Frontal cortex (tissue), 4 donors: ENCODE measurements around the gene CEP112. TPM values are rescaled to one million over a fixed set of nuclear protein-coding genes. Genes with fewer than 3 reads are reported as not detected.
"Not testable (repeated sequence)": the region's sequence is repeated elsewhere in the genome, so short reads cannot be mapped to it uniquely, and the experiment has no call there.

ENCODE experiments used
- DNase-seq, 2 donors: peaks; one replicate each; pipeline ENCODE4 v3.0.0; 2012; ENCODE audit warnings: low spot score in 2 of 2
- FAIRE-seq: peaks from 2 replicates; lab custom pipeline; 2012; peaks lifted over from hg19 to GRCh38; lab: Jason Lieb, UNC
- total RNA-seq: library from RNA; depleted of rRNA; stranded (reverse); fragments of >200 nt; gene quantifications from one replicate; pipeline ENCODE4 v1.2.3, GENCODE V29; 2014
- donor health status: control.
- donor health status: control.
- donor health status: control.

CEP112 gene
- total RNA-seq, 1 donor from 2014 or later = 13.5 TPM

DNA sequence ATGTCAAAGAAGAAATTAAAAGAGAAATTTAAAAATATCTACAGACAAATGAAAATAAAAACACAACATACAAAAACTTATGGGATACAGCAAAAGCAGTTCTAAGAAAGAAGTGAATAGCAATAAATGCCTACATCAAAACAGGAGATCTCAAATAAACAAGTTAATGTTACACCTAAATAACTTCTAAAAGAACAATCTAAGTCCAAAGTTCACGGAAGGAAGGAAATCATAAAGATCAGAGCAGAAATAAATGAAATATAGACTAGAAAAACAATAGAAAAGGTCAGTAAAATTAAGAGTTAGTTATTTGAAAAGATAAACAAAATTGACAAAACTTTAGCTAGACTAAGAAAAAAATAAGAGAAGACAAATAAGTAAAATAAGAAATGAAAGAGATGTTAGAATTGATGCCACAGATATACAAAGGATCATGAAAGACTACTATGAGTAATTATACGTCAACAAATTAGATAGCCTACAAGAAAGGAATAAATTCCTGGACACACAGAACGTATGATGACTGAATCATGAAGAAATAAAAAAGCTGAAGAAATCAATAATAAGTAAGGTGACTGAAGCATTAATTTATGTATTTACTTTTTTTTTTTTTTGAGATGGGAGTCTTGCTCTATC, 100.4 kb downstream of the CEP112 start:
- FAIRE-seq (peak; percentile 28), DNase-seq (no peak)

DNA sequence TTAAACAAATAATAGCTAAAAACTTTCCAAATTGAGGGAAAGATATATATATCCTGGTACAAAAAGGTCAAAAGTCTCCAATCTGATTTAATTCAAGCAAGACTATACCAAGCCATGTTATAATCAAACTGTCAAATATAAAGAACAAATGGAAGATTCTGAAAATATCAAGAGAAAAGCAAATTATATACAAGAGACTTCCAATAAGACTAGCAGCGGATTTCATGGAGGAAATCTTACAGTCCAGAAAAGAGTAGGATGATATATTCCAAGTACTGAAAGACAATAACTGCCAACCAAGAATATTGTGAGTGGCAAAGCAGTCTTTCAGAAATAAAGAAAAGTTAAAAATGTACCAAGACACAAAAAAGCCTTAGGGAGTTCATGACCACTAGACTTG, 102.2 kb downstream of the CEP112 start:
- DNase-seq (no peak), FAIRE-seq (no peak)

DNA sequence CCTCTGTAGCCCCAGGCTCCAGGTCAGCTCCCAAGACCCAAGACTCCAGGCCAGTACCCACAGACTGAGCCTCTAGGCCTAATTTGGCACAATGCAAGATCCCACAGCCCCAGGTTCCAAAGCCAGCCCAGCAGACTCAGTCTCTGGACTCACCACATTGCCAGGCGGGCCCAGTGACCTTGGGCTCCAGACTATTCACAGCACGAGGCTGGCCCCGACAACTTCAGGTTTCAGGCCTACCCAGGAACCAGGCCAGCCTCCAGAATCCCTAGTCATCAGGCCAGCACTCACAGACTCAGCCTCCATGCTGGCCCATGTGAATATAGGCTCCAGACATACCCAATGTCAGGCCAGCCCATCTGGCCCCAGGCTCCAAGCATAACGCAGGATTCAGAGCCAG, 103.8 kb downstream of the CEP112 start:
- DNase-seq = no peak
- no peak for FAIRE-seq

DNA sequence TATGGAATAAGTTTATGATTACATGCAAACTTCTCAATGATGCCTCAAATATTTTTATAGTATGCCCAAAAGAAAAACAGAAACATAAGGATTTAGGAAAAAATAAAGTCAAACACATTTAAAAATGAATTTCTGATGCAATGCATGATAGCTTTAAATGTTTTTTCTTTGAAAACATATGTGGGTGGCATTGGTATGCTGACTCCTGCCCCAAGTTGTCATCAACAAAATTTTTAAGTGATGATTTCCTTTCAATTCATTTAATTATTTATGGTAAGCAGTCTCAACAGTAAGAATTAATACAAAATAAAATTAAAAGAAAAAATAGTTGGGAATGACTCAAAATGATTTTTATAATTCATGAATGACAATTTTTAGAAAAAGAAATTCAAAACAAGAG, 104.9 kb downstream of the CEP112 start:
- DNase-seq (no peak), FAIRE-seq (no peak)

DNA sequence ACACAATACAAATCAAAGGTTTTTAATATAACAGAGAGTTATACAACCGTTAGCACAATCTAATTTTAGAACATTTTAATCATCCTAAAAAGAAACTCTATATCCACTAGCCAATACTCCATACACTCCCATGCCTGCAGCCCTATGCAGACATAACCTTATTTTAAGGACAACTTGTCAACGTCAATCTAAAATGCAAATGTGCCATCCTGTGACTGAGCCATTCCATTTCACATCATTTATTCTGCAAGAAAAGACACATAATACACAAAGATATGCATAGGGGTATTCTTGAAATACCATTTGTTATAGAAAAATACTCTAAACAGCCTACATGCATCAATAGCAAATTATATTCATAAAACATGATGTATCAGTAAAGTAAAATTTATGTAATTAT, 106.7 kb downstream of the CEP112 start:
- no peak for DNase-seq
- no peak for FAIRE-seq

DNA sequence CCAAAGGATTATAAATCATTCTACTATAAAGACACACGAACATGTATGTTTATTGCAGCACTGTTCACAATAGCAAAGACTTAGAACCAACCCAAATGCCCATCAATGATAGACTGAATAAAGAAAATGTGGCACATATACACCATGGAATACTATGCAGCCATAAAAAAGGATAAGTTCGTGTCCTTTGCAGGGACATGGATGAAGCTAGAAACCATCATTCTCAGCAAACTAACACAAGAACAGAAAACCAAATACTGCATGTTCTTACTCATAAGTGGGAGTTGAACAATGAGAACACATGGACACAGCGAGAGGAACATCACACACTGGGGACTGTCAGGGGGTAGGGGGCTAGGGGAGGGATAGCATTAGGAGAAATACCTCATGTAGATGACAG, 111.3 kb downstream of the CEP112 start:
- not testable (repeated sequence) for FAIRE-seq

DNA sequence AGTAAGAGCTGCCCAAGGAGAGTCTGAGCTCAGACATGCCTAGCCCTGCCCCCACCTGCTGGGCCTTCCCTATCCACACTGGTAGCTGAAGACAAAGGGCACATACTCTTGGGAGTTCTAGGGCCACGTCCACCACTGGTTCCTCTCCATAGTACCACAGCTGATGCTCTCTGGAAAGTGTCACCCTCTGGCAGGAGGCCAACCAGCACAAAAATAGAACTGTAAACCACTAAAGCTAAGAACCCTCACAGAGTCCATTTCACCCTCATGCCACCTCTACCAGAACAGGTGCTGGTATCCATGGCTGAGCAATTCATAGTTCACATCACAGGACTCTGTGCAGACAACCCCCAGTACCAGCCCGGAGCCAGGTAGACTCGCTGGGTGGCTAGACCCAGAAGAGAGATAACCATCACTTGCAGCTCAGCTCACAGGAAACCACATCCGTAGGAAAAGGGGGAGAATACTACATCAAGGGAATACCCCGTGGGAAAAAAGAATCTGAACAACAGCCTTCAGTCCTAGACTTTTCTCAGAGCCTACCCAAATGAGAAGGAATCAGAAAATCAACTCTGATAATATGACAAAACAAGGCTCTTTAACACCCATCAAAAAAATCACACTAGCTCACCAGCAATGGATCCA, 115.3 kb downstream of the CEP112 start:
- DNase-seq = no peak
- no peak for FAIRE-seq

More for the DNA sequence above, 111.3 kb downstream of the CEP112 start:
- DNase-seq = not testable (repeated sequence)

DNA sequence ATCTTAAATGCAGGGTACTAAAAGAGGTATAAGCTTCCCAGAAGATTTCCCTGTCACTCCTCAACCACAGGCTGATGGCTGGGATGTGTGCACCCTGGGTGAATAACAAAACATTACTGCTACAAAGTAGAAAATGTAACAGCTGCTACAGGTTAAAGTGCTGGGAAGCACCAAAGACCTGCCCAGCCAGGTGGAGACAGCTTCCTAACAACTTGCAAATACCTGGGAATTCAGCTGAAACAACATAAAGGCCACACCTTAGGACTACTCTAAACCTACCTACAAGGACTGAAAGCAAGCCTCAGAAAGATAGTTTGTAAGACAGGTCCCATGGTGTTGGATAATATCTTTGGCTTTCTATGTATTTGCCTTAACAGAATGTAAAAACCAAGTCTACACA, 118.5 kb downstream of the CEP112 start:
- FAIRE-seq (no peak), DNase-seq (no peak)

DNA sequence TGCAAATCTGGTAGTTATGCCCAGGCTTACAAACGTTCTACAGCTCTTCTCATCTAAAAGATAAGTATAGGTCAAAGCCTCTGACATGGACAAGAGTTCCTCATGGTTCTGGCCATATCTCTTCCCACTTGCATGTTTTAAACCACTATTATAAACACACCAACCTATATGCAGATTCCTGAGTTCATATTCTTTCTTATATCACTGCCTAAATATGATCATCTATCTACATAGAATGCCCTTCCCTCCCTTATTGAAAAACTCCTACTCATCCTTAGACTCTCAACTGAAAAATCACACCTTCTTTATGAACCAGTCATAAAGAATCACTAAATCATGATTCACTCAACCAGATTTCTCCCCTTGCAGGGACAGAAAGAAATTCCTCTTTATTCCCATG, 128.2 kb downstream of the CEP112 start:
- FAIRE-seq = no peak

DNA sequence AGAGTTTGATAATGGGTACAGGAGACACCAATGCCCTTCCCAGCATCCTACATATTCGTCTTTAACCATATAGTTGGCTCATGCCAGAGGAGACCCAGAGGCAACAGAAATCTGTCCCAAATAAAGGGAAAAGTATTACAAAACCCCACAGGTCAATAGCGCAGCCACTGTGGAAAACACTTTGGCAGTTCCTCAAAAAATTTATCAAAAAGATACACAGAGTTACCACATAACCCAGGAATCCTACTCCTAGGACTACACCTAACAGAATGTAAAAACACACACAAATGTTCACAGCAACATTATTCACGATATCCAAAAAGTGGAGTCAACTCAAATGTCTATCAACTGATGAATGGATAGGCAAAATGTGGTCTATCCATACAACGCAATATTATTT, 135.8 kb downstream of the CEP112 start:
- FAIRE-seq = no peak
- DNase-seq = no peak

More for the DNA sequence above, 128.2 kb downstream of the CEP112 start:
- DNase-seq = no peak

DNA sequence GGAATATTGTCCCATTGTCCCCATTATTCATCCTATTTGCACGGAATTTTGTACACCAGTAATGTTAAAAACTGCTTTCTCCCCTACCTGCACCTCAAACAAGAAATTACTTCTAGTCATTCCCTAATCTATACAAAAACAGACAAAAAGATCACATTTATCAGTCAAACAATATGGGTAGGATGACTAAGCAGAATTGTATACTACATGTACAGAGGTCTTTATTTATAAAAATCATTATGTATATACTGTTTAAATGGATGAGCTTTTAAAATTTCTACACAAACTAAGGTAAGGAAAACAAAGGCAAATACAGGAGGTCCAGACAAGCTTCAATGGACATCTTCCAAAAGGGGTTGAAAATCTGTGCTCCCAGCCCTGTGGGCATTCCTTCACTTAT, 137.7 kb downstream of the CEP112 start:
- no peak for FAIRE-seq

DNA sequence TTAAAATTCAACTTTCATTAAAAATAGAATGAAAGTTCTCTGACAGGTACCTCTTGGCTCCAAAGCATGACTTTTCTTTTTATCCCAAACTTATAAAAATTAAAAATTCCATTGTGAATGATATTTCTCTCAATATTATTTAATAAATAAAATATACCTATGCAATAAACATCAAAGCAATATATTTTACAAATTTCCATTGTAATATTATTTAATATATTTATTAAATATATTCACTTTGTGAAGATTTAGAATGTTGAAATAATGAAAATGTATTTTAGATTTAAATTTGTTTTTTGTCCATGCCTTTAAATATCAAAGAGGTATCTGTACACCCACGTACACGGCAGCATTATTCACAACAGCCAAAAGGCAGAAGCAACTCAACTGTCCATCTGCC, 147.8 kb downstream of the CEP112 start:
- peak; percentile 87 for FAIRE-seq
- no peak for DNase-seq

More for the DNA sequence above, 137.7 kb downstream of the CEP112 start:
- no peak for DNase-seq

DNA sequence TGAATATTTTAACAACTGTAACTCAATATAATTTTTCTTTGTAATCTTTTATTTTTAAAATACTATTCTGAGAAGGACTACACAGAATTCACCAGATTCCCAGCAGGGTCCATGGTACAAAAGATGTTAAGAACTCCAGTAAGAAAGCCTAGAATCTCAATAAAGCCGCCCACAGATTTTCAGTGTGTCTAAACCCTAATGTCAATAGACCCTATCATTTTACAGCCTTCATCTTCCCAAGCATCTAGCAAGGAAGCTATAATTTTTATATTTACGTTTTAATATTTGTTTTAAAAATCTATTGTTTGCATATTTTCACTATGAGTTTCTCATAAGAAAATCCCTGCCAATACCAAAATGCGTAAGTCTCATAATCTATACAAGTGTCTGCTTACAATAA, 148.5 kb downstream of the CEP112 start:
- FAIRE-seq = no peak

DNA sequence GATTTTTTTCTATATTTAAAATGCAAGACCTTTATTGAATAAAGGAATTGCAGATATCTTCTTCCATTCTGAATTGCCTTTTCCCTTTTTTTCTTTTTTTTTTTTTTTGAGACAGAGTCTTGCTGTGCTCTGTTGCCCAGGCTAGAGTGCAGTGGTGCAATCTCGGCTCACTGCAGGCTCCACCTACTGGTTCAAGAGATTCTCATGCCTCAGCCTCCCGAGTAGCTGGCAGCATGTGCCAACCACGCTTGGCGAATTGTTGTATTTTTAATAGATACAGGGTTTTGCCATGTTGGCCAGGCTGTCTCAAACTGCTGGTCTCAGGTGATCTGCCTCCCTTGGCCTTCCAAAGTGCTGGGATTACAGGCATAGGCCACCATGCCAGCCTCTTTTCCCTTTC, 151.5 kb downstream of the CEP112 start:
- FAIRE-seq (no peak), DNase-seq (no peak)

More for the DNA sequence above, 148.5 kb downstream of the CEP112 start:
- no peak for DNase-seq

DNA sequence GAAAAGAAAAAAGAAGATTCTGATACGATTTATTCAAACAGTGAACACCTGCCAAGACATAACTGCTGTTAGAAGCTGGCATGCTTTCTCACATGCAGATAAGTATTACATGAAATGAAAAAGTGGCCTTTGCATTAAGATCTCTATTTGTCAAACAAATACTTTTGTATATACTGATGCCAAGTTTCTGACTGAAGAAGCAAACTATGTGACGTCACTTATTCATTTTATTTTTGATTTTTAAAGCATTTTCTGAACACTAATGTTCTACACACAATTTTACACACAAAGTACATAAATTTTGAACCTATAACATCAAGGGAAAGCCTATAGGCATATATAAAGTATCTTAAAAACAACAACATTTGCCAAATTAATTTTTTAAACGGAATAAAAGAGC, 153.8 kb downstream of the CEP112 start:
- DNase-seq (no peak), FAIRE-seq (no peak)

DNA sequence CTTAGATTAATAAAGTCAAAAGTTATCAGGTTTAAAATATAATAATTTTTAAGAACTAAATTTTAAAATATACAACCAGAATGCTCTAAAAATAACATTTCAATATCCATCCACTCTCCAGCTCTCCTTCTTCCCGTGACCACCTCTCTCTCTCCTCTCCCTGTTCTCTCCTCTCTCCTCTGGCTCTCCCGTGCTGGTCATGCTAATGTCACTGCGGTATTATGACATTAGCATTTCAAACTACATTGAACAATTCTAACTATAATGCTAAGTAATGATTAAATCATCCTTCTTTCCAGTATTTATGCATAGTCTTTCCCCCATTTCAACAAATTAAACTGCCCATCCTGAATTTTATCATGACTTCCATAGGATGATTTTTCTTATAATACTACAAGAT, 154.7 kb downstream of the CEP112 start:
- FAIRE-seq = no peak

DNA sequence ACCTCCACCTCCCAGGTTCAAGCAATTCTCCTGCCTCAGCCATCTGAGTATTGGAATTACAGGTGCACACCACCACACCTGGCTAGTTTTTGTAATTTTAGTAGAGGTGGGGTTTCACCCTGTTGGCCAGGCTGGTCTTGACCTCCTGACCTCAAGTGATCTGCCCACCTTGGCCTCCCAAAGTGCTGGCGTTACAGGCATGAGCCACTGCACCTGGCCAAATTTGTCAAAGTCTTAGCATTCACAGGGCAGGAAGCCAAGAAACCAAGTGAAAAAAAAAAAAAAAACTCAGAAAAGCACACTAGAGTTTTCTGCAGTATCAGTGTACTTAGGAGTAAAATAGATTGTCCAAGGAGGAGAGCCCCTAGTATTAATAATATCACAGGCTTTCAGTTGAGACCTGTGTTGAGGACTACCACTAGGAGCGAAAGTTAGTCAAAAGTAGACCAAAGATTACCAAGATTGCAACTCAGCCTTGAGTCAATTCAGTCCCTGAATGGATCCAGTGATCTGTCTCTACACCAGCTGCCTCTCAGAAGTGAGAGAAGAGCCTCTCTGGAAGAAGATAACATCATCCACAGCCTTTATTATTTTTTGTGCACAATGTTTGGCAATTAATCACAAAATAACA, 159.7 kb downstream of the CEP112 start:
- DNase-seq = no peak

More for the DNA sequence above, 154.7 kb downstream of the CEP112 start:
- DNase-seq = no peak

DNA sequence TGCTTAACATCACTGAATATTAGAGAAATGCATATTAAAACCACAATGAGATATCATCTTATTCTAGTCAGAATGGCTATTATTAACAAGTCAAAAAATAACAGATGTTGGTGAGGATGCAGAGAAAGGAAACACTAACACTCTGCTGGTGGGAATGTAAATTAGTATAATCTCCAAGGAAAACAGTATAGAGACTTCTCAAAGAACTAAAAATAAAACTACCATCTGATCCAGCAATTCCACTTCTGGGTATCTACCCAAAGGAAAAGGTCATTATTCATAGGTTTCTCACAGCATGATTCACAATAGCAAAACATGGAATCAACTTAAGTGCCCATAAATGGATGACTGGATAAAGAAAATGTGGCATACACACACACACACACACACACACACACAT, 166.4 kb downstream of the CEP112 start:
- DNase-seq (no peak), FAIRE-seq (no peak)

More for the DNA sequence above, 159.7 kb downstream of the CEP112 start:
- FAIRE-seq = no peak

DNA sequence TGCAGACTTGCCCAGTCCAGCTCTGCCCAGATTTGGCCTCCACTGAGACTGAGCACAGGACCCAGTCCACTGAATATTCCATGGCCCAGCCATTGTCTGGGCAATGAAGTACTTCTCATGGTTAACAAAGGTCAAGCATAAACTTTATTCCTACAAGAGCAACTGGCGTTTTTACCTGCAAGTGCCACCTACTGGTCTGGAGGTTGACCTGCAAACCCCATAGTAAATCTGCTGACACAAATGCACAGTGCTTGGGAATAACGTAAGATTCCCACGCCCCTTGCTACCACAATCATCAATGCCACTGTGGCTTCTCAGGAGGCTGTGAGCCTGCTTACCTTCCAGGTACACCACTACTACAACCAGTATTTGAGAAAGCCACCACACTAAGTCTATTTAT, 170.2 kb downstream of the CEP112 start:
- FAIRE-seq = no peak
- DNase-seq = no peak

DNA sequence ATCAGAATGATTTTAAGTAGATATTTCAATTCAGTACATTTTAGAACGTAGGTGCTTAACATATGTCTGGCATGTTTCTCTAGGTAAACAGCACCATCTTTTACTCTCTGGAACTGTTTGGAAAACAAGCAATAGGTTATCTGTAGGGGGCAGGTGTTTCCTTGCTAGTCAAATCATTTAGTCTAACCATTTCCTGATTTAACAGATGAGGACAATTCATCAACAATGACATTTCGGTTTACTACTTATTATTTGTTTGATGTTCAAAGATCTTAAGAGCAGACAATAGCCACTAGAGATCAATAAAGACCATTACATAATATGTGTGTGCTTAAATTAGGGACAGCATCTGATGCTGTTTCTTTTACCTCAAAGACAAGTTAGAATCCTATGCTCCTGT, 173.1 kb downstream of the CEP112 start:
- DNase-seq = no peak
- FAIRE-seq = no peak

DNA sequence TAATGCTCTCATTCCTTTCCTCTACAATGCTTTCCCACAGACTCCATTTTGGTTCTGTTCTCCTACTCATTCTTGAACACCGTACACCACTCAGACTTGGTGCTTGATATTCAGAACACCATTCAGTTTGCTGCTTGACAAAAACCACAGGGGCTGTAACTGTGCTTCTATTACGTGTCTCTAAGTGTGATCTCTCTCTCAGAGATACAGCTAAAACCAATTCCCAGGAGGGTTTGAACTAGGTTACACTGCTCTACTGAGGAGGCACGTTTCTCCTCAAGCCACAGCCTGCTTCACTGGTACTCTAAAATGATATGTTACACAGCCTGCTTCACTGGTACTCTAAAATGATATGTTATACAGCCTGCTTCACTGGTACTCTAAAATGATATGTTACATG, 175.7 kb downstream of the CEP112 start:
- no peak for DNase-seq
- no peak for FAIRE-seq
